ENCODE data around the gene EVPL.

Gene EVPL

GRCh38 chr17:76011951-76012350 lies 15.2 kb downstream of the EVPL start (continued):
- TF ChIP-seq ZNF785 (tag by site-specific recombination; IDR thresholded peaks at IDR 0.05) = no peak
- TF ChIP-seq ZNF221 (tag by site-specific recombination; IDR thresholded peaks at IDR 0.05; ENCODE audit: borderline replicate concordance) = no peak
- TF ChIP-seq ZNF24 (tag by site-specific recombination; IDR thresholded peaks at IDR 0.05) = no peak
- no peak for TF ChIP-seq ZNF701 (tag by site-specific recombination; IDR thresholded peaks at IDR 0.05)
- TF ChIP-seq ZNF670 (tag by site-specific recombination; IDR thresholded peaks at IDR 0.05; ENCODE audit: low read depth) = no peak
- no peak for TF ChIP-seq MZF1 (tag by site-specific recombination; IDR thresholded peaks at IDR 0.05; ENCODE audit: borderline replicate concordance)
- TF ChIP-seq PRDM4 (tag by site-specific recombination; IDR thresholded peaks at IDR 0.05) = no peak
- TF ChIP-seq REPIN1 (tag by site-specific recombination; IDR thresholded peaks at IDR 0.05; ENCODE audit: low read depth) = no peak
- TF ChIP-seq KLF16 (tag by site-specific recombination; IDR thresholded peaks at IDR 0.05) = no peak
- no peak for TF ChIP-seq IKZF3 (tag by site-specific recombination; IDR thresholded peaks at IDR 0.05)
- no peak for TF ChIP-seq BCL11B (tag by site-specific recombination; IDR thresholded peaks at IDR 0.05; ENCODE audit: low read depth)

- no peak overlapping the region for H3K27ac ChIP-seq (ENCODE audit: extremely low read depth, low read depth, low read length)
- POLR2A ChIA-PET = interaction anchor here (0.5 kb wide), 1 partner anchor 57 kb away, joined by 3 read pairs; no protein-coding TSS in a partner anchor
- TF ChIP-seq MZF1 (tag by site-specific recombination; IDR thresholded peaks at IDR 0.05; ENCODE audit: borderline replicate concordance) (no peak), ZNF280C (tag by site-specific recombination; IDR thresholded peaks at IDR 0.05) (no peak), ZFP41 (tag by site-specific recombination; IDR thresholded peaks at IDR 0.05; ENCODE audit: borderline replicate concordance) (no peak), GFI1B (tag by site-specific recombination; IDR thresholded peaks at IDR 0.05) (no peak), SP2 (tag by site-specific recombination; IDR thresholded peaks at IDR 0.05) (no peak), ZNF221 (tag by site-specific recombination; IDR thresholded peaks at IDR 0.05; ENCODE audit: borderline replicate concordance) (no peak), ZNF707 (tag by site-specific recombination; IDR thresholded peaks at IDR 0.05) (no peak), ZNF48 (tag by site-specific recombination; IDR thresholded peaks at IDR 0.05) (no peak), ZNF555 (tag by site-specific recombination; conservative IDR thresholded peaks at IDR 0.05) (no peak), ZNF394 (tag by site-specific recombination; IDR thresholded peaks at IDR 0.05; ENCODE audit: borderline replicate concordance) (no peak), ZNF670 (tag by site-specific recombination; IDR thresholded peaks at IDR 0.05; ENCODE audit: low read depth) (no peak), YY2 (tag by site-specific recombination; IDR thresholded peaks at IDR 0.05) (no peak), BCL6B (tag by site-specific recombination; IDR thresholded peaks at IDR 0.05) (no peak), OSR2 (tag by site-specific recombination; IDR thresholded peaks at IDR 0.05) (no peak)
- TF ChIP-seq, protein P1, sequence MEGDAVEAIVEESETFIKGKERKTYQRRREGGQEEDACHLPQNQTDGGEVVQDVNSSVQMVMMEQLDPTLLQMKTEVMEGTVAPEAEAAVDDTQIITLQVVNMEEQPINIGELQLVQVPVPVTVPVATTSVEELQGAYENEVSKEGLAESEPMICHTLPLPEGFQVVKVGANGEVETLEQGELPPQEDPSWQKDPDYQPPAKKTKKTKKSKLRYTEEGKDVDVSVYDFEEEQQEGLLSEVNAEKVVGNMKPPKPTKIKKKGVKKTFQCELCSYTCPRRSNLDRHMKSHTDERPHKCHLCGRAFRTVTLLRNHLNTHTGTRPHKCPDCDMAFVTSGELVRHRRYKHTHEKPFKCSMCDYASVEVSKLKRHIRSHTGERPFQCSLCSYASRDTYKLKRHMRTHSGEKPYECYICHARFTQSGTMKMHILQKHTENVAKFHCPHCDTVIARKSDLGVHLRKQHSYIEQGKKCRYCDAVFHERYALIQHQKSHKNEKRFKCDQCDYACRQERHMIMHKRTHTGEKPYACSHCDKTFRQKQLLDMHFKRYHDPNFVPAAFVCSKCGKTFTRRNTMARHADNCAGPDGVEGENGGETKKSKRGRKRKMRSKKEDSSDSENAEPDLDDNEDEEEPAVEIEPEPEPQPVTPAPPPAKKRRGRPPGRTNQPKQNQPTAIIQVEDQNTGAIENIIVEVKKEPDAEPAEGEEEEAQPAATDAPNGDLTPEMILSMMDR (tag by site-specific recombination; IDR thresholded peaks at IDR 0.05) = no peak
- TF ChIP-seq, protein P2, sequence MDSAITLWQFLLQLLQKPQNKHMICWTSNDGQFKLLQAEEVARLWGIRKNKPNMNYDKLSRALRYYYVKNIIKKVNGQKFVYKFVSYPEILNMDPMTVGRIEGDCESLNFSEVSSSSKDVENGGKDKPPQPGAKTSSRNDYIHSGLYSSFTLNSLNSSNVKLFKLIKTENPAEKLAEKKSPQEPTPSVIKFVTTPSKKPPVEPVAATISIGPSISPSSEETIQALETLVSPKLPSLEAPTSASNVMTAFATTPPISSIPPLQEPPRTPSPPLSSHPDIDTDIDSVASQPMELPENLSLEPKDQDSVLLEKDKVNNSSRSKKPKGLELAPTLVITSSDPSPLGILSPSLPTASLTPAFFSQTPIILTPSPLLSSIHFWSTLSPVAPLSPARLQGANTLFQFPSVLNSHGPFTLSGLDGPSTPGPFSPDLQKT (IDR thresholded peaks at IDR 0.05; ENCODE audit: borderline replicate concordance, low read depth, low read length) = no peak
- TF ChIP-seq, protein P3, sequence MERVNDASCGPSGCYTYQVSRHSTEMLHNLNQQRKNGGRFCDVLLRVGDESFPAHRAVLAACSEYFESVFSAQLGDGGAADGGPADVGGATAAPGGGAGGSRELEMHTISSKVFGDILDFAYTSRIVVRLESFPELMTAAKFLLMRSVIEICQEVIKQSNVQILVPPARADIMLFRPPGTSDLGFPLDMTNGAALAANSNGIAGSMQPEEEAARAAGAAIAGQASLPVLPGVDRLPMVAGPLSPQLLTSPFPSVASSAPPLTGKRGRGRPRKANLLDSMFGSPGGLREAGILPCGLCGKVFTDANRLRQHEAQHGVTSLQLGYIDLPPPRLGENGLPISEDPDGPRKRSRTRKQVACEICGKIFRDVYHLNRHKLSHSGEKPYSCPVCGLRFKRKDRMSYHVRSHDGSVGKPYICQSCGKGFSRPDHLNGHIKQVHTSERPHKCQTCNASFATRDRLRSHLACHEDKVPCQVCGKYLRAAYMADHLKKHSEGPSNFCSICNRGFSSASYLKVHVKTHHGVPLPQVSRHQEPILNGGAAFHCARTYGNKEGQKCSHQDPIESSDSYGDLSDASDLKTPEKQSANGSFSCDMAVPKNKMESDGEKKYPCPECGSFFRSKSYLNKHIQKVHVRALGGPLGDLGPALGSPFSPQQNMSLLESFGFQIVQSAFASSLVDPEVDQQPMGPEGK (tag by site-specific recombination; IDR thresholded peaks at IDR 0.05) = no peak
Measured at GRCh38 chr17:76009969-76010661, 17.0 kb downstream of the EVPL start.

More at GRCh38 chr17:76009969-76010661, 17.0 kb downstream of the EVPL start:
- Histone ChIP-seq H3K36me3 (ENCODE audit: control insufficient read depth in 2 of 2, insufficient read depth in 1 of 2, low read length in 2 of 2) (no peaks in the 10 kb centered on the region), H3K4me1 (ENCODE audit: control insufficient read depth, insufficient read depth, low read length) (no peaks in the 10 kb centered on the region), H3K4me3 (ENCODE audit: low read depth, low read length) (no peak overlapping the region), H3K9me3 (ENCODE audit: control insufficient read depth, insufficient read depth, low read depth, low read length) (no peaks in the 10 kb centered on the region)
- CTCF ChIA-PET = interaction anchor here (0.6 to 4.9 kb wide), 12 partner anchors 10 to 1909 kb away, joined by 3 to 45 read pairs (median 3); partner anchors contain the start of gene CDK3

Data from HEK293 (cell line).